Heart left ventricle (tissue), 13 donors: ENCODE data around the gene CFAP73.

ENCODE experiments used
- POLR2A ChIP-seq, 2 donors: fragments of 450-650 bp; IDR thresholded peaks; one replicate each; pipeline ENCODE4 v1.6.1; 2017; ENCODE audit warnings: antibody characterized with exemption in 2 of 2, mild to moderate bottlenecking in 2 of 2, moderate library complexity in 2 of 2
- TF ChIP-seq, protein P1 (sequence below), 12 donors: fragments of 200-600 bp; sonication (generic) in 4 of 12; IDR thresholded peaks; one replicate each; pipeline versions ENCODE4 v1.5.0 to v1.8.0; 2018 to 2022; ENCODE audit warnings: antibody characterized with exemption in 12 of 12, mild to moderate bottlenecking in 5 of 12
- donor health status: ischemic (EF 13 %, LVEDD 7.1; RV severe dilation, severe dysfunction).
- donor health status: DM: no; HTN: yes; CAD: no.
- donor health status: DM: no; HTN: no; CAD: no.
- donor health status: ischemic (EF 25% LVEDD 6.9; RV normal size, moderate dysfunction).
- donor health status: ischemic (EF 25% LVEDD 5.7; RV mildly dilated, moderate dysfunction).
- donor health status: ischemic (EF 35%, LVEDD 5.7; RV mildly dilated, moderate dysfunction).
- donor health status: nonischemic (EF 11% LVEDD 7.7; RV severe dilation, severe dysfunction).
- donor health status: DM: yes; HTN: yes; CAD: no.
- donor health status: PGD.
- donor health status: ischemic (EF 29% LVEDD 5.4; RV normal size, mild dysfunction).
- donor health status: nonischemic (EF 23%, LVEDD 6.1; RV moderate dilation, normal function).

- TF ChIP-seq, protein P1, sequence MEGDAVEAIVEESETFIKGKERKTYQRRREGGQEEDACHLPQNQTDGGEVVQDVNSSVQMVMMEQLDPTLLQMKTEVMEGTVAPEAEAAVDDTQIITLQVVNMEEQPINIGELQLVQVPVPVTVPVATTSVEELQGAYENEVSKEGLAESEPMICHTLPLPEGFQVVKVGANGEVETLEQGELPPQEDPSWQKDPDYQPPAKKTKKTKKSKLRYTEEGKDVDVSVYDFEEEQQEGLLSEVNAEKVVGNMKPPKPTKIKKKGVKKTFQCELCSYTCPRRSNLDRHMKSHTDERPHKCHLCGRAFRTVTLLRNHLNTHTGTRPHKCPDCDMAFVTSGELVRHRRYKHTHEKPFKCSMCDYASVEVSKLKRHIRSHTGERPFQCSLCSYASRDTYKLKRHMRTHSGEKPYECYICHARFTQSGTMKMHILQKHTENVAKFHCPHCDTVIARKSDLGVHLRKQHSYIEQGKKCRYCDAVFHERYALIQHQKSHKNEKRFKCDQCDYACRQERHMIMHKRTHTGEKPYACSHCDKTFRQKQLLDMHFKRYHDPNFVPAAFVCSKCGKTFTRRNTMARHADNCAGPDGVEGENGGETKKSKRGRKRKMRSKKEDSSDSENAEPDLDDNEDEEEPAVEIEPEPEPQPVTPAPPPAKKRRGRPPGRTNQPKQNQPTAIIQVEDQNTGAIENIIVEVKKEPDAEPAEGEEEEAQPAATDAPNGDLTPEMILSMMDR (IDR thresholded peaks at IDR 0.05): no peak
- no peak for TF ChIP-seq POLR2A (IDR thresholded peaks at IDR 0.05)
Measured at GRCh38 chr12:113133666-113134065, 15.9 kb upstream of the CFAP73 start.
